Thyroid gland (tissue), 4 donors: ENCODE results near the gene TMEM209.

Source experiments
- CTCF ChIP-seq, 6 experiments: fragments of 200-600 bp in 3 of 6; fragments of 450-650 bp in 3 of 6; sonication (generic) in 3 of 6; IDR thresholded peaks; one replicate each; pipeline ENCODE4 v1.5.1; 2016 to 2019; ENCODE audit warnings: antibody characterized with exemption in 6 of 6, mild to moderate bottlenecking in 2 of 6, inconsistent platforms in 1 of 6, moderate library complexity in 1 of 6
- POLR2A ChIP-seq, 2 donors: fragments of 450-650 bp; IDR thresholded peaks; one replicate each; pipeline ENCODE4 v1.6.1; 2017; ENCODE audit warnings: antibody characterized with exemption in 2 of 2, mild to moderate bottlenecking in 2 of 2, moderate library complexity in 1 of 2

- TF ChIP-seq CTCF (IDR thresholded peaks at IDR 0.05) (no peak), POLR2A (IDR thresholded peaks at IDR 0.05) (no peak)
Observed at GRCh38 chr7:130131191-130131834, 73.9 kb downstream of the TMEM209 start.
